K562 (cell line): ENCODE data around the gene VDR. TPM values are rescaled to one million over a fixed set of nuclear protein-coding genes. Genes with fewer than 3 reads are reported as not detected.
A peak's percentile ranks its signal among the peaks of the same experiment; 100 is the strongest.

Source experiments
- ATAC-seq: fragments of 200-7000 bp; cut with Tn5 transposase; 3 replicates; pipeline ENCODE4 v1.9.1; 2020; ENCODE audit warnings: moderate library complexity
- BruUV-seq: library from RNA; stranded (reverse); fragments of 400-500 nt; replicated peaks from 2 replicates; lab custom pipeline; 2021; lab: Mats Ljungman, UMichigan
- CTCF ChIA-PET: fragments of 300-600 bp; formaldehyde crosslinking; extraction: SDS; loops from one replicate; lab custom pipeline; 2021; ENCODE audit warnings: low intra/inter-chr PET ratio; lab: Yijun Ruan, JAX
- POLR2A ChIA-PET: fragments of 300-600, 350-650 bp; sonication (Branson Sonifier 250); formaldehyde crosslinking; extraction: SDS; loops from one replicate; lab custom pipeline; 2021; ENCODE audit warnings: antibody characterized with exemption, inconsistent platforms; lab: Yijun Ruan, JAX
- DNase-seq, 4 experiments: peaks; one replicate each; pipeline versions ENCODE4 v3.0.0 to v3.0.0-alpha.2; 2011 to 2018; ENCODE audit warnings: low spot score in 3 of 4, mixed read lengths in 3 of 4; ENCODE audit errors: extremely low read depth in 1 of 4
- FAIRE-seq: peaks from 2 replicates; lab custom pipeline; 2011; peaks lifted over from hg19 to GRCh38; lab: Jason Lieb, UNC
- H2AFZ ChIP-seq: 2 replicates; pipeline ENCODE4 v1.6.0; 2011; ENCODE audit warnings: low read depth, low read length, control low read depth, inconsistent platforms
- H3K27ac ChIP-seq: fragments of 200-600 bp; 3 replicates; pipeline ENCODE4 v1.8.0; 2011; ENCODE audit warnings: low read depth, mild to moderate bottlenecking, control low read depth, inconsistent platforms, low read length, moderate library complexity, mixed read lengths; ENCODE audit errors: extremely low read depth
- H3K27me3 ChIP-seq, 2 experiments: fragments of 300-600 bp in 1 of 2; 2 replicates in 1 of 2; 3 replicates in 1 of 2; pipeline versions ENCODE4 v1.6.0 to v1.8.0; 2011; ENCODE audit warnings: inconsistent platforms in 2 of 2, low read length in 2 of 2, mild to moderate bottlenecking in 1 of 2, mixed read lengths in 1 of 2, moderate library complexity in 1 of 2; ENCODE audit not compliant: control insufficient read depth in 2 of 2, insufficient read depth in 2 of 2
- H3K36me3 ChIP-seq: fragments of 300-600 bp; 3 replicates; pipeline ENCODE4 v1.8.0; 2011; ENCODE audit warnings: mild to moderate bottlenecking, low read length, inconsistent platforms; ENCODE audit not compliant: control insufficient read depth, insufficient read depth
- H3K4me1 ChIP-seq, 2 experiments: fragments of 200-600 bp in 1 of 2; replicated peaks in 1 of 2; 2 replicates in 1 of 2; 3 replicates in 1 of 2; pipeline versions ENCODE4 v1.5.1 to v1.8.0; 2011; ENCODE audit warnings: inconsistent platforms in 2 of 2, low read length in 2 of 2, mild to moderate bottlenecking in 1 of 2, mixed read lengths in 1 of 2, moderate library complexity in 1 of 2; ENCODE audit not compliant: control insufficient read depth in 2 of 2, insufficient read depth in 2 of 2
- H3K4me2 ChIP-seq: 2 replicates; pipeline ENCODE4 v1.6.1; 2011; ENCODE audit warnings: low read length, control low read depth, inconsistent platforms, mixed read lengths; ENCODE audit not compliant: insufficient read depth
- H3K4me3 ChIP-seq: fragments of 200-600 bp; sonication (generic), shearing (Covaris generic); 2 replicates; pipeline ENCODE4 v1.5.1; 2016; ENCODE audit warnings: control low read depth, inconsistent platforms
- H3K79me2 ChIP-seq: fragments of 200-600 bp; 3 replicates; pipeline ENCODE4 v1.8.0; 2011; ENCODE audit warnings: low read length, inconsistent platforms; ENCODE audit not compliant: control insufficient read depth, insufficient read depth
- H3K9ac ChIP-seq, 2 experiments: 2 replicates each; pipeline versions ENCODE4 v1.6.0 to v1.6.1; 2011; ENCODE audit warnings: low read depth in 2 of 2, low read length in 2 of 2, control low read depth in 1 of 2, inconsistent platforms in 1 of 2, mild to moderate bottlenecking in 1 of 2, mixed read lengths in 1 of 2; ENCODE audit not compliant: insufficient read depth in 1 of 2
- H3K9me1 ChIP-seq: one replicate; pipeline ENCODE4 v1.6.0; 2011; ENCODE audit warnings: inconsistent platforms, mild to moderate bottlenecking, low read length, moderate library complexity; ENCODE audit not compliant: control insufficient read depth, insufficient read depth
- H3K9me3 ChIP-seq: replicated peaks from 2 replicates; pipeline ENCODE4 v1.5.1; 2011; ENCODE audit warnings: low read depth, low read length, inconsistent platforms; ENCODE audit not compliant: control insufficient read depth, insufficient read depth
- H4K20me1 ChIP-seq: replicated peaks from 2 replicates; pipeline ENCODE4 v1.6.1; 2011; ENCODE audit warnings: low read length, inconsistent platforms, mixed read lengths; ENCODE audit not compliant: control insufficient read depth, insufficient read depth
- ASH1L ChIP-seq: fragments of 450-650 bp; IDR thresholded peaks from 2 replicates; pipeline ENCODE4 v1.6.1; 2018; ENCODE audit warnings: borderline replicate concordance, mild to moderate bottlenecking, low read depth; ENCODE audit not compliant: partially characterized antibody
- BCOR ChIP-seq: fragments of 450-650 bp; IDR thresholded peaks from 2 replicates; pipeline ENCODE4 v1.6.1; 2016
- CEBPG ChIP-seq, 3 experiments: fragments of 200-800 bp in 1 of 3; sonication (Bioruptor generic) in 1 of 3; sonication (generic) in 1 of 3; formaldehyde crosslinking in 1 of 3; IDR thresholded peaks in 2 of 3; conservative IDR thresholded peaks in 1 of 3; 2 replicates each; pipeline versions ENCODE4 v1.6.1 to v1.8.0; 2016 to 2022; ENCODE audit warnings: missing compliant biosample characterization in 2 of 3, missing genetic modification characterization in 2 of 3, mild to moderate bottlenecking in 1 of 3, missing genetic modification reagents in 1 of 3
- CHD1 ChIP-seq: fragments of 200-600 bp; sonication (generic); IDR thresholded peaks from one replicate; pipeline ENCODE4 v1.6.1; 2012; ENCODE audit warnings: mild to moderate bottlenecking, moderate library complexity, low read length, inconsistent platforms
- FOXP1 ChIP-seq: sonication (generic); formaldehyde crosslinking; IDR thresholded peaks from 2 replicates; pipeline ENCODE4 v1.8.0; 2022; ENCODE audit warnings: mild to moderate bottlenecking, missing genetic modification reagents
- HSF4 ChIP-seq: fragments of 250-450 bp; sonication (Bioruptor Pico); IDR thresholded peaks from 2 replicates; pipeline ENCODE4 v2.1.2; 2022; ENCODE audit warnings: mild to moderate bottlenecking, moderate library complexity, borderline replicate concordance
- RBM22 ChIP-seq: fragments of 200-400 bp; formaldehyde crosslinking; IDR thresholded peaks from 2 replicates; pipeline ENCODE4 v1.6.1; 2018; ENCODE audit warnings: low read length, low read depth; ENCODE audit not compliant: poor library complexity, severe bottlenecking
- RFX5 ChIP-seq: IDR thresholded peaks from 2 replicates; pipeline ENCODE4 v1.6.1; 2011; ENCODE audit warnings: low read depth, mild to moderate bottlenecking, improper control_type of control experiment, low read length
- ZNF407 ChIP-seq: fragments of 450-650 bp; IDR thresholded peaks from 2 replicates; pipeline ENCODE4 v1.6.1; 2016; ENCODE audit warnings: low read depth
- ZNF551 ChIP-seq: fragments of 250-450 bp; sonication (Bioruptor Pico); IDR thresholded peaks from 2 replicates; pipeline ENCODE4 v1.5.0; 2021; ENCODE audit warnings: mild to moderate bottlenecking, moderate library complexity
- WGBS: fragments of 100-300 bp; shearing (Covaris generic); methylation state at CpG from one replicate; pipeline ENCODE4 v1.1.6; 2016; ENCODE audit warnings: low coverage, mixed read lengths; ENCODE audit not compliant: insufficient coverage; ENCODE audit errors: missing lambda C conversion rate; 5-methylcytosine and 5-hydroxymethylcytosine counted together
- in situ Hi-C: fragments of 300-500 bp; cut with MboI; formaldehyde crosslinking; loops from 4 replicates; pipeline ENCODE4 v1.15.0; 2018; ENCODE audit warnings: inconsistent platforms, mixed read lengths
- intact Hi-C: fragments of 100-400 bp; cut with micrococcal nuclease; formaldehyde crosslinking; loops from 2 replicates; pipeline ENCODE4 v1.14.2; 2022
- polyA plus RNA-seq, 8 experiments: library from polyadenylated mRNA; depleted of rRNA in 4 of 8; stranded (reverse) in 5 of 8; unstranded in 3 of 8; fragments of >200 nt; fragmentation: Nextera tagmentation in 2 of 8; fragmentation: Illumina TruSeq in 1 of 8; extraction: Ambion mirVana in 2 of 8; extraction: Trizol in 1 of 8; gene quantifications; 2 replicates each; pipeline versions ENCODE4 v1.2.1 to v1.2.3, GENCODE V29; 2011 to 2014; ENCODE audit warnings: inconsistent platforms in 1 of 8, missing spikeins in 1 of 8
- total RNA-seq, 7 experiments: library from RNA; depleted of rRNA in 6 of 7; stranded (reverse); fragments of >200 nt in 6 of 7; fragmentation: Illumina TruSeq in 2 of 7; extraction: Trizol in 2 of 7; gene quantifications; 2 replicates each; pipeline versions ENCODE4 v1.2.1 to v1.2.3, GENCODE V29; 2011 to 2021; ENCODE audit warnings: low replicate concordance in 1 of 7
- TF ChIP-seq, protein P1 (sequence below), 2 experiments: IDR thresholded peaks; 2 replicates each; pipeline ENCODE4 v1.6.1; 2011; ENCODE audit warnings: borderline replicate concordance in 1 of 2, control low read depth in 1 of 2, low read depth in 1 of 2, low read length in 1 of 2, mild to moderate bottlenecking in 1 of 2, mixed read lengths in 1 of 2, moderate library complexity in 1 of 2; ENCODE audit not compliant: insufficient read depth in 1 of 2, insufficient read length in 1 of 2, poor library complexity in 1 of 2, severe bottlenecking in 1 of 2; ENCODE audit errors: extremely low read depth in 1 of 2

VDR gene
- total and polyA plus RNA-seq, 9 of the 15 experiments (the other 6 are each of a cell fraction or from before 2014, with no cell fraction given): 0.61 to 4.8 (median 2.0) TPM

- peaks cover 4% of the 10 kb centered on the region for H3K9me1 ChIP-seq
- no peaks in the 10 kb centered on the region for H4K20me1 ChIP-seq
- DNase-seq (peak; percentile 51 to 84 (median 62)), FAIRE-seq (peak; percentile 69), ATAC-seq (peak; percentile 41)
- H3K27ac ChIP-seq: peak overlapping the region; percentile 71
- ChIA-PET CTCF (interaction anchor here (0.6 kb wide), 1 partner anchor 15 kb away, joined by 3 read pairs; the partner anchor contains the start of gene HDAC7), POLR2A (interaction anchor here (0.6 to 2.6 kb wide), 9 partner anchors 11 to 102 kb away, joined by 3 to 11 read pairs (median 3); partner anchors contain the start of gene VDR)
- H3K9ac ChIP-seq: peak overlapping the region; percentile 38 to 65; a peak in 3 of 4 replicates
- H3K4me3 ChIP-seq: no peak overlapping the region
- no TSS peak for BruUV-seq
- 3% methylated on average over 8 of the region's 8 CpGs for WGBS
- H3K79me2 ChIP-seq: peaks cover 2% of the 10 kb centered on the region; the same call in 1 of the 3 replicates
- in situ Hi-C loops (no loop called here), intact Hi-C loops (no loop called here)
- H3K4me1 ChIP-seq: peaks cover 52 to 77% of the 10 kb centered on the region in 2 experiments
- H3K4me2 ChIP-seq: peak overlapping the region; percentile 67
- H2AFZ ChIP-seq: peak overlapping the region; percentile 65
- no peaks in the 10 kb centered on the region for H3K9me3 ChIP-seq
- no peaks in the 10 kb centered on the region for H3K27me3 ChIP-seq
- no peaks in the 10 kb centered on the region for H3K36me3 ChIP-seq
- TF ChIP-seq CEBPG (CRISPR knock-in tag; IDR thresholded peaks at IDR 0.05): 0 out of 2 replicates have a peak, but pooled peaks have one; percentile 2
- no peak for TF ChIP-seq CEBPG (tag; conservative IDR thresholded peaks at IDR 0.05 in 1 of 2, IDR thresholded peaks at IDR 0.05 in 1 of 2)
- no peak for TF ChIP-seq ZNF551 (CRISPR knock-in tag)
- no peak for TF ChIP-seq FOXP1 (CRISPR knock-in tag)
- TF ChIP-seq ZNF407: no peak
- peak; percentile 77 for TF ChIP-seq BCOR
- no peak for TF ChIP-seq CHD1
- no peak for TF ChIP-seq RBM22
- TF ChIP-seq, protein P1, sequence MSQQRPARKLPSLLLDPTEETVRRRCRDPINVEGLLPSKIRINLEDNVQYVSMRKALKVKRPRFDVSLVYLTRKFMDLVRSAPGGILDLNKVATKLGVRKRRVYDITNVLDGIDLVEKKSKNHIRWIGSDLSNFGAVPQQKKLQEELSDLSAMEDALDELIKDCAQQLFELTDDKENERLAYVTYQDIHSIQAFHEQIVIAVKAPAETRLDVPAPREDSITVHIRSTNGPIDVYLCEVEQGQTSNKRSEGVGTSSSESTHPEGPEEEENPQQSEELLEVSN (IDR thresholded peaks at IDR 0.05; ENCODE audit: borderline replicate concordance in 1 of 2, extremely low read depth in 1 of 2, insufficient read depth in 1 of 2, insufficient read length in 1 of 2, low read depth in 1 of 2, low read length in 1 of 2, poor library complexity in 1 of 2, severe bottlenecking in 1 of 2): peak in 1 of 2 experiments; percentile 21
- no peak for TF ChIP-seq ASH1L
- TF ChIP-seq RFX5: no peak
- TF ChIP-seq HSF4 (CRISPR knock-in tag): no peak
Observed at GRCh38 chr12:47834199-47834903, 70.4 kb downstream of the VDR start.
